CD8-positive, alpha-beta memory T cell (primary cell): ENCODE measurements around the gene VTI1A. TPM values are rescaled to one million over a fixed set of nuclear protein-coding genes. Genes with fewer than 3 reads are reported as not detected.

Experiments
- CTCF ChIA-PET: fragments of 350-600 bp; sonication (Branson Sonifier 250); formaldehyde crosslinking; loops from one replicate; lab custom pipeline; 2021; ENCODE audit warnings: antibody characterized with exemption; lab: Charles Lee
- POLR2A ChIA-PET: fragments of 350-600 bp; sonication (Branson Sonifier 250); formaldehyde crosslinking; loops from one replicate; lab custom pipeline; 2021; ENCODE audit warnings: antibody characterized with exemption; lab: Charles Lee
- DNase-seq, 5 donors: peaks; one replicate each; pipeline versions ENCODE4 v3.0.0 to v3.0.0-alpha.2; 2020 to 2022; ENCODE audit warnings: mixed read lengths in 1 of 5
- H3K27ac ChIP-seq: one replicate; pipeline ENCODE4 v1.7.0; 2013; ENCODE audit warnings: low read depth, mild to moderate bottlenecking, low read length, moderate library complexity
- H3K27me3 ChIP-seq: 2 replicates; pipeline ENCODE4 v1.7.0; 2013; ENCODE audit warnings: low read length, mild to moderate bottlenecking; ENCODE audit not compliant: insufficient read depth, poor library complexity, severe bottlenecking
- H3K36me3 ChIP-seq: 2 replicates; pipeline ENCODE4 v1.7.0; 2013; ENCODE audit warnings: mild to moderate bottlenecking, low read length, moderate library complexity; ENCODE audit not compliant: insufficient read depth
- H3K4me1 ChIP-seq: 2 replicates; pipeline ENCODE4 v1.7.0; 2013; ENCODE audit warnings: mild to moderate bottlenecking, low read length, moderate library complexity; ENCODE audit not compliant: insufficient read depth
- H3K4me3 ChIP-seq: 2 replicates; pipeline ENCODE4 v1.7.0; 2013; ENCODE audit warnings: mild to moderate bottlenecking, low read length
- H3K9me3 ChIP-seq: 2 replicates; pipeline ENCODE4 v1.7.0; 2013; ENCODE audit warnings: mild to moderate bottlenecking, low read length
- H3K27ac Mint-ChIP-seq, 8 donors: one replicate each; pipeline ENCODE4 v1.8.0; 2020 to 2021; ENCODE audit warnings: mixed read lengths in 8 of 8, mild to moderate bottlenecking in 6 of 8, inconsistent platforms in 3 of 8, moderate library complexity in 3 of 8
- H3K27me3 Mint-ChIP-seq, 2 donors: one replicate each; pipeline ENCODE4 v1.8.0; 2020 to 2021; ENCODE audit warnings: mixed read lengths in 2 of 2, mild to moderate bottlenecking in 1 of 2, moderate library complexity in 1 of 2
- H3K36me3 Mint-ChIP-seq, 3 donors: one replicate each; pipeline ENCODE4 v1.8.0; 2020 to 2021; ENCODE audit warnings: mixed read lengths in 3 of 3, inconsistent platforms in 1 of 3, mild to moderate bottlenecking in 1 of 3
- H3K4me1 Mint-ChIP-seq, 3 donors: one replicate each; pipeline ENCODE4 v1.8.0; 2020 to 2021; ENCODE audit warnings: mixed read lengths in 3 of 3, inconsistent platforms in 1 of 3, mild to moderate bottlenecking in 1 of 3
- H3K4me3 Mint-ChIP-seq, 7 donors: one replicate each; pipeline ENCODE4 v1.8.0; 2020 to 2021; ENCODE audit warnings: mixed read lengths in 7 of 7, mild to moderate bottlenecking in 6 of 7, moderate library complexity in 4 of 7, inconsistent platforms in 2 of 7
- H3K9me3 Mint-ChIP-seq, 5 donors: one replicate each; pipeline ENCODE4 v1.8.0; 2020 to 2022; ENCODE audit warnings: mixed read lengths in 5 of 5, mild to moderate bottlenecking in 3 of 5, moderate library complexity in 2 of 5, inconsistent platforms in 1 of 5
- polyA plus RNA-seq: library from polyadenylated mRNA; unstranded; fragments of 300-500 nt; fragmentation: Illumina TruSeq; gene quantifications from one replicate; pipeline ENCODE4 v1.2.3, GENCODE V29; 2021
- total RNA-seq, 2 experiments: library from RNA; stranded (reverse); gene quantifications; one replicate each; pipeline ENCODE4 v1.2.3, GENCODE V29; 2021

Gene VTI1A
- total and polyA plus RNA-seq, 3 experiments from 2014 or later, result 28.1 to 40.1 (median 38.2) TPM

GRCh38 chr10:112524641-112525040, 77.6 kb downstream of the VTI1A start:
- Histone ChIP-seq H3K27me3 (no peaks in the 10 kb centered on the region), H3K4me1 (no peaks in the 10 kb centered on the region), H3K36me3 (no peaks in the 10 kb centered on the region), H3K9me3 (no peaks in the 10 kb centered on the region), H3K4me3 (no peak overlapping the region), H3K27ac (no peak overlapping the region)
- H3K9me3 Mint-ChIP-seq, result no peaks in the 10 kb centered on the region
- DNase-seq, result no peak
- ChIA-PET POLR2A (no interaction called here), CTCF (no interaction called here)
- H3K36me3 Mint-ChIP-seq, result peaks cover 0 to 10% (median 5%) of the 10 kb centered on the region in 3 donors
- peaks cover 23 to 34% (median 25%) of the 10 kb centered on the region in 3 donors for H3K4me1 Mint-ChIP-seq
- no peak overlapping the region for H3K4me3 Mint-ChIP-seq
- no peaks in the 10 kb centered on the region for H3K27me3 Mint-ChIP-seq
- H3K27ac Mint-ChIP-seq, result no peak overlapping the region

GRCh38 chr10:112525200-112525599, 78.2 kb downstream of the VTI1A start:
- H3K27me3 ChIP-seq, result no peaks in the 10 kb centered on the region
- H3K36me3 ChIP-seq, result no peaks in the 10 kb centered on the region
- no peaks in the 10 kb centered on the region for H3K9me3 Mint-ChIP-seq
- POLR2A ChIA-PET, result no interaction called here
- H3K36me3 Mint-ChIP-seq, result peaks cover 0 to 10% (median 5%) of the 10 kb centered on the region in 3 donors
- no peaks in the 10 kb centered on the region for H3K4me1 ChIP-seq
- no peaks in the 10 kb centered on the region for H3K27me3 Mint-ChIP-seq
- no peaks in the 10 kb centered on the region for H3K9me3 ChIP-seq
- no peak overlapping the region for H3K27ac ChIP-seq
- H3K4me3 Mint-ChIP-seq, result no peak overlapping the region
- no peak for DNase-seq
- H3K27ac Mint-ChIP-seq, result peak overlapping the region in 2 of 8 donors; percentile 4 to 50
- peaks cover 23 to 35% (median 23%) of the 10 kb centered on the region in 3 donors for H3K4me1 Mint-ChIP-seq
- H3K4me3 ChIP-seq, result no peak overlapping the region
- CTCF ChIA-PET, result no interaction called here

DNA sequence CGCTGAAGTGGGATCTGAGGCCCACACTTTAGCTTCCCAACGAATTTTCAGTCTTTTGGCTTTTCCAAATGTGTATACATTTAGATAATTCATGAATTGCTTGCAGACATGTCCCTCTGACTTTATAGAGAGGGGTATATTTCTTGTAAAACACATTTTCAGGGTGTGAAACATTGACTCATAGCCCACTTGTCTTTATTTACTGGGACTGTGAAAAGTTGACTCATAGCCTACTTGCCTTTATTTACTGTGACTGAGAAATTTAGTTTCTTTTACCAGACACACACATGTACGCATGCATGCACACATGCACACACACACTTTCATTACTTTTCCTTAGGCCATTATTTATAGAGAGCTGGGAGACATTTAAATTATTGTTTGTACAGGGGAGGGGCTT, 79.1 kb downstream of the VTI1A start:
- H3K27ac ChIP-seq, result no peak overlapping the region
- H3K9me3 Mint-ChIP-seq, result no peaks in the 10 kb centered on the region
- POLR2A ChIA-PET, result no interaction called here
- H3K4me3 ChIP-seq, result no peak overlapping the region
- no peaks in the 10 kb centered on the region for H3K4me1 ChIP-seq
- peak overlapping the region in 2 of 8 donors; percentile 47 to 48 for H3K27ac Mint-ChIP-seq
- H3K27me3 ChIP-seq, result no peaks in the 10 kb centered on the region
- DNase-seq, result no peak
- no peaks in the 10 kb centered on the region for H3K36me3 ChIP-seq
- H3K4me1 Mint-ChIP-seq, result peaks cover 28 to 41% (median 31%) of the 10 kb centered on the region in 3 donors
- H3K9me3 ChIP-seq, result no peaks in the 10 kb centered on the region
- H3K36me3 Mint-ChIP-seq, result peaks cover 4 to 14% (median 7%) of the 10 kb centered on the region in 3 donors
- CTCF ChIA-PET, result no interaction called here
- no peaks in the 10 kb centered on the region for H3K27me3 Mint-ChIP-seq
- H3K4me3 Mint-ChIP-seq, result no peak overlapping the region

- no peaks in the 10 kb centered on the region for H3K9me3 ChIP-seq
- H3K4me1 Mint-ChIP-seq, result peaks cover 36 to 49% (median 36%) of the 10 kb centered on the region in 3 donors
- no peaks in the 10 kb centered on the region for H3K9me3 Mint-ChIP-seq
- POLR2A ChIA-PET, result no interaction called here
- H3K27me3 Mint-ChIP-seq, result no peaks in the 10 kb centered on the region
- no peak overlapping the region for H3K4me3 ChIP-seq
- H3K4me3 Mint-ChIP-seq, result no peak overlapping the region
- CTCF ChIA-PET, result interaction anchor here (1.2 kb wide), 1 partner anchor 22 kb away, joined by 4 read pairs; no protein-coding TSS in a partner anchor
- H3K36me3 Mint-ChIP-seq, result peaks cover 4 to 14% (median 7%) of the 10 kb centered on the region in 3 donors
- DNase-seq, result no peak
- H3K27me3 ChIP-seq, result no peaks in the 10 kb centered on the region
- H3K27ac Mint-ChIP-seq, result peak overlapping the region in 1 of 8 donors; percentile 36
- no peaks in the 10 kb centered on the region for H3K36me3 ChIP-seq
- H3K27ac ChIP-seq, result no peak overlapping the region
- no peaks in the 10 kb centered on the region for H3K4me1 ChIP-seq
These were observed 79.9 kb downstream of the VTI1A start for GRCh38 chr10:112526906-112527305.

GRCh38 chr10:112528235-112528634, 81.2 kb downstream of the VTI1A start:
- H3K9me3 ChIP-seq, result no peaks in the 10 kb centered on the region
- no peak for DNase-seq
- peaks cover 42 to 55% (median 43%) of the 10 kb centered on the region in 3 donors for H3K4me1 Mint-ChIP-seq
- H3K27ac ChIP-seq, result no peak overlapping the region
- H3K27me3 ChIP-seq, result no peaks in the 10 kb centered on the region
- H3K27ac Mint-ChIP-seq, result no peak overlapping the region
- H3K4me3 ChIP-seq, result no peak overlapping the region
- no peaks in the 10 kb centered on the region for H3K4me1 ChIP-seq
- peaks cover 4 to 14% (median 7%) of the 10 kb centered on the region in 3 donors for H3K36me3 Mint-ChIP-seq
- ChIA-PET POLR2A (no interaction called here), CTCF (no interaction called here)
- H3K4me3 Mint-ChIP-seq, result no peak overlapping the region
- H3K27me3 Mint-ChIP-seq, result no peaks in the 10 kb centered on the region
- H3K9me3 Mint-ChIP-seq, result no peaks in the 10 kb centered on the region
- H3K36me3 ChIP-seq, result no peaks in the 10 kb centered on the region

DNA sequence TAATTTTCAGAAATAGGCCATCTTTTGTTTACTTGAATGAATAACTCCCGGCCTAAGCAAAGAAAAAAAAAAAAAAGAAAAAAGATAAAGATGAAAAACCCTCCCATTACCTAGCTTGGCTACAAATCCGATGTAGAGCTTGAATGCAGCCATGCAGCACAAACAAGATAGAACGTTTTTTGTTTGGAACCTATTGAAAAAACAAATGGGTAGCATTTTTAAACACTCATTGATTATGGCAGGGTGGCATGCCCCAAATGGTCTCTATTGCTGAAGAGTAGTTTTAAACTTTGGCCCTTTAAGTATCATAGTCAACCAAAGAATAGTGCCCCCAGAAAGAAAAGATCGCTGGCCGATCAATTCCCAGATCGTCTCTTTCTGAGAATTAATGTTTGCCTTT, 84.4 kb downstream of the VTI1A start:
- Mint-ChIP-seq H3K9me3 (no peaks in the 10 kb centered on the region), H3K27me3 (no peaks in the 10 kb centered on the region), H3K4me1 (peaks cover 34 to 47% (median 36%) of the 10 kb centered on the region in 3 donors), H3K36me3 (peaks cover 4 to 14% (median 11%) of the 10 kb centered on the region in 3 donors), H3K4me3 (peak overlapping the region; percentile 60 to 84 (median 78)), H3K27ac (peak overlapping the region; percentile 4 to 91 (median 66))
- H3K27me3 ChIP-seq, result no peaks in the 10 kb centered on the region
- H3K4me3 ChIP-seq, result no peak overlapping the region
- H3K4me1 ChIP-seq, result no peaks in the 10 kb centered on the region
- ChIA-PET POLR2A (no interaction called here), CTCF (no interaction called here)
- H3K27ac ChIP-seq, result no peak overlapping the region
- no peaks in the 10 kb centered on the region for H3K36me3 ChIP-seq
- DNase-seq, result no peak
- no peaks in the 10 kb centered on the region for H3K9me3 ChIP-seq

GRCh38 chr10:112532189-112532588, 85.2 kb downstream of the VTI1A start:
- H3K27me3 ChIP-seq, result no peaks in the 10 kb centered on the region
- no peak overlapping the region for H3K4me3 ChIP-seq
- Mint-ChIP-seq H3K4me1 (peaks cover 35 to 45% (median 39%) of the 10 kb centered on the region in 3 donors), H3K36me3 (peaks cover 4 to 11% (median 8%) of the 10 kb centered on the region in 3 donors), H3K27me3 (no peaks in the 10 kb centered on the region), H3K9me3 (no peaks in the 10 kb centered on the region), H3K27ac (peak overlapping the region in 7 of 8 donors; percentile 29 to 91 (median 77)), H3K4me3 (peak overlapping the region; percentile 70 to 84 (median 80))
- H3K4me1 ChIP-seq, result no peaks in the 10 kb centered on the region
- ChIA-PET POLR2A (no interaction called here), CTCF (no interaction called here)
- peak in 1 of 5 donors; percentile 8 for DNase-seq
- H3K9me3 ChIP-seq, result no peaks in the 10 kb centered on the region
- no peaks in the 10 kb centered on the region for H3K36me3 ChIP-seq
- no peak overlapping the region for H3K27ac ChIP-seq

DNA sequence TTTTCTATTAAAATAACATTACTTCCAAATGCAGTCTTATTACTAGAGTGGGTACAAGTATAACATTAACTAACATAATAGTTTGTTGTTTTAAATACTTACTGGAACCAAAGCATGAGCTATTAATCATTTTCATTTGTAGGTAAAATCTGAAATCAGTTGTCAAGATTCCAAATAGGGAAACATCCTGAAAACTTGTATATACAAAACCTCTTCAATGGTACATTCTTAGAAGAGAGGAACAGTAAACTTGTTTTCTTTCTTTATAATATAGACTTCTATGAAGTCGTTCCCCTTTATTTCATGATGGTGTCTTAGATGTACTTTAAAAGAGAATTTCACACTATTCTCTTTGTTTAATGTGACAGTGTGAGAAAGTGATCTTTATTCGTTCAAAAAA, 85.9 kb downstream of the VTI1A start:
- H3K36me3 ChIP-seq, result no peaks in the 10 kb centered on the region
- DNase-seq, result no peak
- H3K9me3 ChIP-seq, result no peaks in the 10 kb centered on the region
- H3K27me3 Mint-ChIP-seq, result no peaks in the 10 kb centered on the region
- no peak overlapping the region for H3K4me3 ChIP-seq
- H3K4me1 ChIP-seq, result no peaks in the 10 kb centered on the region
- ChIA-PET CTCF (no interaction called here), POLR2A (no interaction called here)
- no peak overlapping the region for H3K4me3 Mint-ChIP-seq
- peak overlapping the region in 1 of 8 donors; percentile 17 for H3K27ac Mint-ChIP-seq
- no peaks in the 10 kb centered on the region for H3K9me3 Mint-ChIP-seq
- peaks cover 34 to 45% (median 39%) of the 10 kb centered on the region in 3 donors for H3K4me1 Mint-ChIP-seq
- peaks cover 4 to 16% (median 8%) of the 10 kb centered on the region in 3 donors for H3K36me3 Mint-ChIP-seq
- H3K27me3 ChIP-seq, result no peaks in the 10 kb centered on the region
- H3K27ac ChIP-seq, result no peak overlapping the region
